ENCODE measurements around the gene SLC7A4.
A peak's percentile ranks its signal among the peaks of the same experiment; 100 is the strongest.
"Not testable (repeated sequence)": the region's sequence is repeated elsewhere in the genome, so short reads cannot be mapped to it uniquely, and the experiment has no call there.

The SLC7A4 gene

DNA sequence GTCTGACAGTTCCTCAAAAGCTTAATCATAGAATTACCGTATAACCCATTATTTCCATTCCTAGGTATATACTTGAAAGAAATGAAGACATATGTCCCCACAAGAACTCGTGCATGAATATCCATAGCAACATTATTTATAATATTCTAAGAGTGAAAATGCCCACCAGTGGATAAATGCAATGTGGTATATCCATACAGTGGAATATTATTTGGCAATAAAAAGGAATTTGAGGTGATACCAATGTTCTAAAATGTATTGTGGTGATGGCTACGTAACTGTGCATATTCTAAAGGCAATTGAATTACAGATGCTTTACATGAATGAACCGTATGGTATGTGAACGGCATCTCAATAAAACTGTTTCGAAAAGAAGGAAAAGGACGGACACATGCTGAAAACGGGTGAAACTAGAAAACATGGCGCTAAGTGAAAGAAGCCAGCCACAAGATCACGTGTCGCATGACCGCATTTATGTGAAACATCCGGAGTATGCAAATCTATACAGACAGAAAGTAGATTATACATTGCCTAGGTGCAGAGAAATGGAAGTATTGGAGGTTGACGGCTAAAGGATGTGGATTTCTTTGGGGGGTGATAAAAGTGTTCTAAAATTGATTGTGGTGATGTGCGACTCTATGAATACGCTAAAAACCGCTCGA, 29.4 kb upstream of the SLC7A4 start:
- DNase-seq: not testable (repeated sequence)

DNA sequence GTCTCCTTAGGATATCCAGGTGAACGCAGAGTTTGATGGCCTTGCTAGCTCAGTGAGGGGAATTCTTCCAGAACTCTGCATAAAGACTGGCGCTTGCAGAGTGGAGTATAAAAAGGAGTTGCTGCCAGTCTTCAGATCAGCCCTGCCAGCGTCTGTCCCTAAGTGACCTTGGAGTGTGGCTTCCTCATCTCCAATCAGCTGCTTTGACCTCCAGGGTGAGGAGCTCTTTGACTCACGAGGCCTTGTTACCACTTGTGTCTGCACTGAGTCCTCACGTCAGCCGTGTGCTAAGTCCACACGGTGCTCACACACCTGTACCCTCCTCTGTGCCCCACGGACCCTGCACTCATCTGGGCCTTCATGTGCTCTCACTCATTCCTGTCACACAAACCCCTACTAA, 28.0 kb upstream of the SLC7A4 start:
- DNase-seq: not testable (repeated sequence)

DNA sequence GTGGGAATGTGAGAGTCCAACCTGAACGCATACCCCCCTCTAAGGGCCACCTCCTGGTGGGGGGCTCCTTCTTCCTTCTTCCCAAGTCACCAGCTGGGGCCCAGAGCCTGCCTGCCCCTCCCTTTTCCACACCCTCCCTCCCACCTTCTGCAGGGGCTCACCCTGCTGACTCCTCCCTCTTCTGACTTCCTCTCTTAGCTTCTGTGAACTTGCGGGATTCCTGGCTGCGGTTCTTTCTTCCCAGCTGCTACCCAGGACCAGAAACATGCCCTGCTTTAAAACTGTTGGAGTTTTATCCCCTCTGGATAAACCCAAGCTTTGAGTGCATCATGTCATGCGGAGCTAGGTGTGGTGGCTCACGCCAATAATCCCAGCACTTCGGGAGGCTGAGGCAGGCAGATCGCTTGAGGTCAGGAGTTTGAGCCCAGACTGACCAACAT, 23.5 kb upstream of the SLC7A4 start:
- DNase-seq: peak; percentile 28 to 45 (median 43)

DNA sequence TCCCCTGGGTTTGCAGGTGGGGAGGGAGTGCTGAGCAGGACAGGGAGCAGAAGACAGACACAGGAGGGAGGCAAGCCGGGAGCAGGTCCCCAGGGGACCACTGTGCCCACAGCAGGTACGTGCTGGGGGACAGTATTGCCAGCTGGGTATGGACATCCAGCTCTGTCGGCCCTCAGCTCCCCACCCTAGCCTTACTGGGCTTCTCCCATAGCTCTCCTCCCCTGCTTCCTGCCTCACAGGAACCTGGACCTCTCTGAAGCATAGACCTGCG, 23.1 kb upstream of the SLC7A4 start:
- no peak for DNase-seq

DNA sequence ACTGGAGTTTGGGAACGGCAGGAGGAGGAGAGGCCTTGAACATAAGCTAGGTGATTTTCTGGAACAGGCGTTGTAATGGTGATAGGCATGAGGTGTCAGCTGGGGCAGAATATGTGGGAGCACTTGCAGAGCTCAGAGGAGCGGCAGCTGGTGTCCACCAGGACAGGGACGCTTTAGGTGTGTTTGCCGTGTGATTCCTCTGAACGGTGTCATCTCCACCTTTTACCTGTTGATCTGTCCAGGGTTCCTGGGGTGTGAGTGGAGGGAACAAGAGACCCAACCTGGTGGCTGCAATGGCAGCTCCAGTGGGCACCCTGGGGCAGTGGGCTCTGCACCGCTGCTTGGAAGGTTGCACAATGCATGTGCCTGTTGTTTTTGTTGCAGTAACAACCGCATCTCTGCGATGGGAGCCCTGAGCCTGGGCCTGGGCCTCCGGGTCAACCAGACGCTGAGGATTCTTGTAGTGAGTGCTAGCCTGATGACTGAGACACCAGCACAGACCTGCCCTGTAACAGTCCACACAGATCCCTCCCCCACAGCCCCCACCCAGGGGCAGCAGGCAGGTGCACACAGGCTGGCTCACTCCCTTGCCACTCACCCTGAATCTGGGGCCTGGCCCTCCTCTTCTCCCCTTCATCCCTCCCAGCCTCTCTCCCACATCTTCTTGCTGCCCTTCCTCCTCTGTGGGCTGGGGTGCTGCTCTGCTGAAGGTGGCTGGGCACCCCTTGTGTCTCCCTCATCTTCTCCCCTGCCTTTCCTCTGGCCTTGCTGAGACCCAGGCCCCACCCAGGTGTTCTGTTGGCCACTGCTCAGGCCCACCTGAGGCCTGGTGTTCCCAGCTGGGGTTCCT, 22.6 kb upstream of the SLC7A4 start:
- no peak for DNase-seq

DNA sequence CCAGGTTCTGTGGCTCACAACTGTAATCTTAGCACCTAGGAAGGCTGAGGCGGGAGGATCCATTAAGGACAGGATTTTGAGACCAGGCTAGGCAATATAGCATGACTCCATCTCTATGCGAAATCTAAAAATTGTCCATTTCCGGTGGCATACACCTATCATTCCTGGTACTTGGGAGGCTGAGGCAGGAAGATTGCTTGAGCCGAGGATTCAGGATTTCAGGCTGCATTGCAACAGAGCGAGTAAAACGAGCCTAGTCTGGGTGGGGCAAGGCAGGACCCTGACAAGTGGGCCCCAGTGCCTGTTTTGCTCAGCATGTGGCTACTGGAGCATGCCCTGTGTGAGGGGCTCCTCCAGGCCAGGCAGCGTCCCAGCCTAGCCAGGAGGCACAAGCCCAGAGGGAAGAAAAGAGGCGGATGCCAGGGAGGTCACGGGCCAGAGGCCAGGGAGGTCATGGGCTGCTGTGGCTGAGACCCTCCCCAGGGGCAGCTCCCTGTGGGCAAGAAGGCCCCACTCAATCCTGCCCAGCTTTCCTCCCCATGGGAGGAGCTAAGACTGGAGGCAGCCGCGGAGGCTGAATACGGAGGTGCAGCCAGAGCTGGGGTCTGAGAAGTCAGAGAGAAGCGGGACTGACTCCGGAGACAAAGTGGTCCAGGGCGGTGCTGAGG, 21.8 kb upstream of the SLC7A4 start:
- no peak for DNase-seq

DNA sequence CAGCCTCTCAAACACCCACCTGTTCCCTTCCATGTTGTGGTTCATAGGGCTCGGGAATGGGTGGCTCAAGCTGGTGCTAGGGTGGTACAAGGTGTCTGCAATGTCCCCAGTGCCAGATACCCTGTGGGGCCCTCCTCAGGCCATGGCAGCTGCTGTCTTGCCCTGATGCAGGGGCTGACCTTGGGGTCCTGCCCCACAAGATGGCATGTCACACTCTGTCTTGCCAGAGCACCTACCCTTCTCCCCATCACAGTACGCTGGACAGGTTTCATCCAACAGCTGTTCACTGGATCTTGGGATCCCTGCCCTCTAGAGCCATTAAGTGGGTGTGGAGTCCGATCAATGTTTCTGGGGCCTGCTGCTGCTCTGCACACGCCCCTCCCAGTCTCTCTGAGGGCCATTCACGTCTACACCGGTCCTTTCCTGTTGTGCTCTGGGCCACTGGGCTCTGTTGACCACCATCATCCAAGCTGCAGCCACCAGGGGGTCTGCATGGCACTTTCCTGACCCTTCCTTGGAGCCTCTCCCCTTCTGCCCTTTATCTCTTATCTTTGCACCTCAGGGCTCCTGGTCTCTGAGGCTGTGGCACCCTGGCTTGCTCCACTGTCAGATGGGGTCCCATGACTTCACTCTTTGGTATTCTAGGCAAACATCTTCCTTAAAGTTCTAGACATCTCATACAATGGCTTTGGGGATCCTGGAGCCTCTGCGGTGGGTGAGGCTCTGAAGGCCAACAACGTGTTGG, 20.5 kb upstream of the SLC7A4 start:
- DNase-seq: no peak

DNA sequence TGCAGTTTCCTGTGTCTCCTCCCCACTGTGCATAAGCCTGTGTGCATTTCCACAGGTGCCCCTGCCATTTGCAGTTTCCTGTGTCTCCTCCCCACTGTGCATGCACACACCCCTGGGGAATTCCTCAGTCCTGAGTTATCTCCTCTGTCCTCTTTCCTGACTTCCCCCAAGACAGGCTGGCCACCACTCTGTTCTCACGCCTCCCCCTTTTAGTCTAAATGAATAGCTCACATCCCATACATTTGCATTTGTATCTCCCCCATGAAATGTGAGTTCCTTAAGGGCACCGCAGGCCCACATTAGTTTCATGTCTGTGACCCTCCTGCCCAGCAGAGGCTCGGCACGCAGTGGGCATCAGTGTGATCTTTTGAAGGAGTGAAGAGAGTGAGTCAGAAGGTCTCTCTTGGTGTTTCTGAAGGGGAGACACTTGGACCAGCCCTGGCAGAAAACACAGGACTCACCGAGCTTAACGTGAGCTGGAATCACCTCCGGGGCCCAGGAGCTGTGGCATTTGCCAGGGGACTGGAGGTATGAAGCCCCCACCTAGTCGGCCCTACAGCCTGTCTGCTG, 19.6 kb upstream of the SLC7A4 start:
- DNase-seq: peak in 1 of 3 donors; percentile 15

DNA sequence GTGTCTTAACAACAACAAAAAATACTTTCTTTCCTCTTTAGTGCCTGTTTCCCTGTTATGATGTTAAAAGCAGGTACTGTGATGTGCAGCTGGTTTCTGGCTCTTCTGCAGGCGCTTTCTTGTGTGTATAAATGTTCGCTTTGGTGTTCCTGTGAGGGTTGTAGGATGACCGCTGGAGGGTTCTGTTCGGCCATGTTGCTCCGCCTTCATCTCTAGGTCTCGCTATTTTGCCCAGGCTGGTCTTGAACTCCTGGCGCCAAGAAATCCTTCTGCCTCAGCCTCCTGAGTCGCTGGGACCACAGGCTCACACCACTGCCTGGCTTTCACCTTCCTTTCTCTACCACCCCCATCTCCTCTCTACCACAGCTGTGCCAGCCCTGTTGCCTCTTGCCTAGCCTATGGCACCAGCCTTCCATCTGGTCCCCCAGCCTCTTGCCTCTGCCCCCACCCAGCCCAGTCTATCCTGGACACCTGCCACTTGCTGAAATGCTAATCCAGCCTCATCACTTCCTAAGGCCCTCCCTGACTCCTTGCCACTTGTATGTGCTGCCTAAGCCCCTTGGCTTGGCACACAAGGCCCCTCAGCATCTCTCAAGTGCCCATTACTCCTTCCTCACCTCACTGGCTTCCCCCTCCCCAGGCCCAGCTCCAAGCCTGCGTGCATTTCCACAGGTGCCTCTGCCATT, 18.9 kb upstream of the SLC7A4 start:
- no peak for DNase-seq

DNA sequence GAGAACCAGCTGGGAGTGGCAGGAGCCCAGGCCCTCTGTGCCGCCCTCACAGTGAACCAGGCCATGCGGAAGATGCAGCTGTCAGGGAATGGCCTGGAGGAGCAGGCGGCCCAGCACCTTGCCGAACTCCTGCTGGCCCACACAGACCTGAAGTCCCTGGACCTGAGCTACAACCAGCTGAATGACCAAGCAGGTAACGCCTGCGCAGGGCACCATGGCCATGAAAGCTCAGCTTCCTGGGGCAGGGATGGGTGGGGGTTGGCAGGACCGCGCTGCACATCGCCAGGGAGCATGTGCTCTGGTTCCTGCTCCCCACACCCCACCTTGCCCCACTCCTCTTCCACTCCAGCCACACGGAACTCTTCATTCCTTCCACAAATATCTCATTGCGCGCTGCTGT, 16.6 kb upstream of the SLC7A4 start:
- DNase-seq: not testable (repeated sequence)

DNA sequence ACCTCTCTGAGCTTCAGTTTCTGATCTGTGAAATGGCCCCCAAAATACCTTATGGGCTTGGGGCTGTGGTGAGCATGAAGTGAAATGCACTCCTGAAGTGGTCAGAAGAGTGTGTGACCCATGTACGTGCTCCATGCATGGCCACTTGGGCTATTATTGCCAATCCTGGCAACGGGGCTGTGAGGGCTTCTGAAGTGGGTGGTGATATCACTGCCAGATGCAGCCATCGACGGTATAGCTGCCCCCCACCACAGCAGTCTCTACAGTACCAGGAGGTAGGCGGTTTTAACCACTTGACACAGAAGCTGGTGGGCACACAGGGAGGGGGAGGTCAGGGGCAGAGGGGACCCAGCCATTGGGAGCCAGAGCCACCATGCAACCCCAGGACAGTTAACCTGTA, 16.1 kb upstream of the SLC7A4 start:
- DNase-seq: not testable (repeated sequence)

DNA sequence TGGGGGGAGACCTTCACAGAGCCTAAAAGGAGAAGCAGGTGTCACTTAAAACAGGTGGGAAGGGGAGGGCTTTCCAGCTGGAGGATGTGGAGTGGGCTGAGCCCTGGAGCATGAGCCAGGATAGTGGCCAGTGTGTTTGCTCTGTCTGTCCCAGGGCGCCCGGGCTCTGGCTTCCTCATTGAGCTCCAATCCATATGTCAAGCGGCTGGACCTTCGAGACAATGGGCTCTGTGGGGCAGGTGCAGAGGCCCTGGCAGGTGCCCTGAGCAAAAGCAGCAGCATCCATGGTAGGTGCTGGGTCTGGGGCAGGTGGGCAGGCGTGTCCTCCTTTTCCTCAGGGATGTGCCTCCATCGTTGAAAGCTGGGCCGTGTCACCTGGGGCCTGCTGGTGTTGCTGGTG, 15.4 kb upstream of the SLC7A4 start:
- DNase-seq: no peak

DNA sequence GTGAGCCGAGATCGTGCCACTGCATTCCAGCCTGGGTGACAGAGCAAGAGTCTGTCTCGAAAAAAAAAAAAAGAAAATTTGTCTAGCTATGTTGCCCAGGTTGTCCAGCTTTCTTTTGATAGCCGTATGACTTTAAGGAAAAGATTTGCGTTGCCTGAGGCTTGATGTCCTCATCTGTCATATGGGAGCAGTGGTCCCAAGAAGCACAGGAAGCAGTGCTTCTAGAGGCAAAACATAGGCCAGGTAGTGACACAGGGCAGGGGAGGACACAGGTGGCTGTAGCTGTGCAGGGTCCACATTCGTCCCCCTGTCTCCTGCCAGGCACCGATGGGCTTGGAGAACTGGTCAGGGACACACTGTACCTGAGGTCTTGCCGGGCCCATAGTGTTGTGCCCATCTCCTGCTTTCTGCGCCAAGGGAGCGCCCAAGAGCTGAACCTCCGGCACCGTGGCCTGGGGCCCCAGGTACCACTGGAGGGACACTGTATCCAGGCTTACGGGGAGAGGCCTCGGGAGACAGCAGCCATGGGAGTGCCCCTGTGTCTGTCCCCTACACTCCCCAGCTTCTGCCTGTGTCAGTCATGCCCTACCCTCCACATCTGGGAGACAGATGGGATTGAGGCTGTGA, 14.8 kb upstream of the SLC7A4 start:
- no peak for DNase-seq

DNA sequence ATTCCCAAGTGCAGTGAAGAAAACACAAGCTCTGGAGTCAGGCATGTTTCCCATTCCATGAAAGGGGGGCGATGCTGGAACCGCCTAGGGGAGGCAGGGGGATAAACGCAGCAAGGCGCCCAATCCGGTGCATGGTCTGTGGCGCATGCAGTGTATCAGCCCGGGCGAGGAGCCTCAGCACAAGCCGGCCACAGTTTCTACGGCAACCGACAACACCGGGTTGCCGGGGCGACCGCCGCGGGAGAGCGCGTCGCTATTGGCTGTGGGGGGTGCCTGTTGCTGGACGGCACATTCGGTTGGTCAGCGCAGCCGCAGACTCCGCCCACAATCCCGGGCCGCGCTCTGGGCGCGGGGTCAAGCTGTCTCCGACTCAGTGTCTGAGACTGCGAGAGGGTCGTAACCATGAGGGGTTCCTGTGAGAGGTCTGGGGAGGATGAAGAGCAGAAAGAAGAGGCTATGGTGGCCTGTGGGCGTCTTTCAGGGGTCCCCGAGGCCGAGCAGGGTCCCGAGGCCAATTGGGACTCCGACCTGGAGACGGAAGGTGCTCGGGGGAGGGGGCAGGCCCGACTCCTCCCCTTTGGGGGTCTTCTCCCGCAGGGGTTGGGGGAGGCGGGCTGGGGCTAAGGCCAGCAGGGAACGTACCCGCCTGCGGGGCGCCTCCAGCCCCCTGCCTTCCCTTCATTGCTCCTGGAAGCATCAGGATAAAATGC, 13.4 kb upstream of the SLC7A4 start, which contains the start of gene LRRC74B:
LRRC74B (plus strand) TSS at position 362 of the 710 bp plus-strand sequence; CDS start at position 403, 41 bp downstream.
- DNase-seq: peak; percentile 75 to 85 (median 77)

DNA sequence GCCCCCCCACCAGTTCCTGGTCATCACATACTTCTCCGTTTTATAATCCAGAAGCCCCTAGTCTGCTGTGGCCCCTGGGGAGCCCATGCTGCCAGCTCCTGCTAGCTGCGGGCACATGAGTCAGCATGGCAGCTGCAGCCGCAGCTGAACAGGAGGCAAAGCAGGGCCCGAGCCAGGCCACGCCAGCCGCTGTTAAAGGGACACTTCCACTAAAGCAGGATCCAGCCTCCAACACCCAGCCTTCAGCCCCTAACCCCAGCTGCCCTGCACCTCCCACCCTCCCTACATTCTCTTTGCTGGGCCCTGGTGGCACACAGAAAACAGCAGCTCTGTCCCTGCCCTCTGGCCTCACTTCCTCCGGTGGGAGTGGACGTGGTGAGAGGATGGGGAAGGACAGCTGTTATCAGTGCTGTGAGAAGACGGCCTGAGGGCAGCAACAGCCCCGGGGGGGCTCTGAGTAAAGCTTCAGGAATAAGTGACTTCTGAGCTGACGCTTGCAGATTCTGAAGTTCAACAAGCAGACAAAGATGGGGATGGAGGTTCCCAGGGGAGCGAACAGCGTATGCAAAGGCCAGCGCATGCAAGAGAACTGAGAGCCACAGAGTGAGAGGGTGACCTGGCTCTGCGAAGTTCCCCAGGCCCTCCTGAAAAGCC, 12.7 kb upstream of the SLC7A4 start:
- peak; percentile 23 to 33 (median 31) for DNase-seq

DNA sequence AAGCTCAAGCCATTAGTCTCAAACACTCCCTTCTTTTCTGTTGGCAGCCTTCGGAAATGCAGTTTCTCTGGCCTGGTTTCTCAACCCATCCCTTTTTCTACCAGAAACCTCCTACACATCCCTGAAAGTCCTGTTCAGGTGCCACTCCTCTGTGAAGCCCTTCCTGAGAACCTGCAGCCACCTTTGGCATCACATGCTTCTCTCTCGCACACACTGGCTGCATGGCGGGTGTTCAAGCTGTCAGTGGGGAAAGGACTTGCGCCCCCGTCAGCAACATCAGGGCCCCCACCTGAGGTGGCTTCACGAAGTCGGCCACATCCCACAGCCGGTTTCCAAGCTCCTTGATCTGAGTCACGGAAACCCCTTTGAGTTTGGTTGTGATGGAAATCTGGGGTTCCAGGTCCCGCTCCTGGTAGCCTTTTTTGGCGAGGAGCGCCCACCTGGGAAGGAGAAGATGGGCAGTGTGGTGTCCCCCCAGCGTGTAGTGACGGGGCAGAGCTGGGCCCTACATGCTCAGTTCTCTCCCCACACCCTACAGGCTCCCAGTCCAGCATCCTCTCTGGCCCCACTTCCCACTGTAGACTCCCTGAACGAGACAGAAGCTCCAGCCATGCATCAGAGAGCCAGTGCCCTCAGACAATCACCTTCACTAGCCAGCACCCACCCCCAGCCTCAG, 11.6 kb upstream of the SLC7A4 start:
- DNase-seq: no peak

DNA sequence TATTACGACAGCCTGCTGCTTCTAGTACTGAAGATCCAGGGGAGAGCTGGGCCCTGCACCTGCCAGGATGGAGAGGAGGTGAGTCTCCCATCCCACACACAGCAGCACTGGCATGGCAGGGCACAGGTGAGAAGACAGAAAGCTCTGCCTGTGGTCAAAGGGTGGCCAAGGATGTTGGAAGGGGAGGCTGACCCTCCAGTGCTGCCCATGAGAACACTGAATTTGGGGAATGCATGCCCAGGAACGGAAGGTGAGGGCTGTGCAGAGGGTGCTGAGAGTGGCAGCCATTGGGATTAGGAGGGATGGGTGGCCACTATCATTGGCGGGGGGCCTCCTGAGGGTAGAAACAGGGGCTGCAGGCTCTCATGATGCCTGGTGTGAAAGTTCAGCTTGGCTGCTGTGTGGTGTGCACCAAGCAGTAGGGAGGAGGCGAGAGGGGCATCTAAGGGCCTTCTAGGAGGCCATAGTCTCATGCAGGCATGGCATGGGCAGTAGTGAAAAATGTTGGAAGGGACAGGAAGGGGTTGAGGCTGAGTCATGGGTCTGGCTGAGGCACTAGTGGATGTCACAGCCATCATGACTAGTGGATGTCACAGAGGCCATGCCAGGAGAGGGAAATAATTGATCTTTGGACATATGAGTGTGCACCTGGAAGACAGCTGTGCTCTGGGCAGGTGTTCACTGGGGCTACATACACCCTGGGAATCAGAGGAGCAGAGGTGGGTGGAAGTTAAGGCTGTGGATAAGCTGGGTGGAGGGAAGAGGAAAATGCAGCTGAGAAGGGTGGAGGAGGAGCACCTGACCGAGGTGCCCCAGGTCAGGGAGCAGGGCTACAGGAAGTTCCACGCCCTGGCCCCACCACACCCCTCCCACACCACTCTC, 10.9 kb upstream of the SLC7A4 start:
- DNase-seq: peak in 2 of 3 donors; percentile 20 to 21

DNA sequence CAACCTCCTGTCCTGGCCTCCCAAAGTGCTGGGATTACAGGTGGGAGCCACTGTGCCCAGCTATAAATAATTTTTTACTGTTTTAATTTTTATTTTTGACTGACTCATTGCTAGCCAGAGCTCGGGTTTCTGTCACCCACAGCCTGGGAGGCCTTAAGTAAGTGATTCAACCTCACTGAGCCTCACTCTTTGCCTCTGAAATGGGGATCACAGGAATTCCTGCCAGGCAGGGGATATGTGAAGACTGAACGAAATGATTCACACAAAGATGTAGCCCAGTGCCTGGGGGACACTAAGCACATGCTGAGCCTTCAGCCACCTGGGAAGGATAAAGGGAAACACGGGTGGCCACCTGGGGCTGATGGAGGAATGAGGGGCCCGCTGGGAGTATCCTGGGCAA, 9.6 kb upstream of the SLC7A4 start:
- DNase-seq: no peak

DNA sequence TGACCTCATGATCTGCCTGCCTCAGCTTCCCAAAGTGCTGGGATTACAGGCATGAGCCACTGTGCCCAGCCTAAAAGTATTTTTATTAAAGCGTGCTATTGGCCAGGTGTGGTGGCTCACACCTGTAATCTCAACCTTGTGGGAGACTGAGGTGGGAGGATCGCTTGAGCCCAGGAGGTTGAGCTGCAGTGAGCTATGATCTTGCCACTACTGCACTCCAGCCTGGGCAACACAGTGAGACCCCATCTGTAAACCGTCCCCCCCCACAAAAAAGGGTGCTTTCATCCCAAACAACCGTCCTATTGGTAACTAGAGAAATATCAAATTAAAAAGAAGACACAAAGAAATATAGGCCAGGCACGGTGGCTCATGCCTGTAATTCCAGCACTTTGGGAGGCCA, 6.8 kb upstream of the SLC7A4 start:
- DNase-seq: not testable (repeated sequence)

All from suppressor macrophage treated with lipopolysaccharide for 1 hour (primary cell).